H1 (cell line): ENCODE measurements around the gene LLGL1.

Source experiments
- ASH2L ChIP-seq: fragments of 200-600, 300-600 bp; sonication (generic); IDR thresholded peaks from one replicate; pipeline ENCODE4 v1.7.1; 2017; ENCODE audit warnings: low read length
- ATF2 ChIP-seq: IDR thresholded peaks from 2 replicates; pipeline ENCODE4 v1.6.1; 2012; ENCODE audit warnings: low read length, inconsistent platforms
- BRCA1 ChIP-seq: IDR thresholded peaks from 2 replicates; pipeline ENCODE4 v1.6.1; 2012; ENCODE audit warnings: low read depth, low read length, improper control_type of control experiment
- CHD2 ChIP-seq: IDR thresholded peaks from 2 replicates; pipeline ENCODE4 v1.6.1; 2012; ENCODE audit warnings: low read length, improper control_type of control experiment
- CTCF ChIP-seq, 3 experiments: IDR thresholded peaks; 1 replicate in 2 of 3; 2 replicates in 1 of 3; pipeline versions ENCODE4 v1.5.1 to v1.6.1; 2011; ENCODE audit warnings: low read length in 3 of 3, mild to moderate bottlenecking in 3 of 3, inconsistent platforms in 2 of 3, low read depth in 1 of 3, moderate library complexity in 1 of 3; ENCODE audit not compliant: insufficient read depth in 1 of 3; ENCODE audit errors: control extremely low read depth in 1 of 3
- EP300 ChIP-seq, 2 experiments: IDR thresholded peaks; 1 replicate in 1 of 2; 2 replicates in 1 of 2; pipeline ENCODE4 v1.6.1; 2011 to 2012; ENCODE audit warnings: low read depth in 2 of 2, low read length in 2 of 2, mild to moderate bottlenecking in 2 of 2, borderline replicate concordance in 1 of 2, inconsistent platforms in 1 of 2, moderate library complexity in 1 of 2
- EZH2 ChIP-seq: fragments of 200-600 bp; sonication (generic); IDR thresholded peaks from 2 replicates; pipeline ENCODE4 v1.7.1; 2012; ENCODE audit warnings: low read depth, mild to moderate bottlenecking, moderate library complexity, low read length, inconsistent platforms; ENCODE audit not compliant: severe bottlenecking
- MAFK ChIP-seq: IDR thresholded peaks from 2 replicates; pipeline ENCODE4 v1.6.1; 2012; ENCODE audit warnings: low read depth, mild to moderate bottlenecking, improper control_type of control experiment, low read length
- MAX ChIP-seq: IDR thresholded peaks from 2 replicates; pipeline ENCODE4 v1.6.1; 2012; ENCODE audit warnings: inconsistent platforms
- POLR2A ChIP-seq, 2 experiments: IDR thresholded peaks; 1 replicate in 1 of 2; 2 replicates in 1 of 2; pipeline ENCODE4 v1.6.1; 2011; ENCODE audit warnings: low read depth in 2 of 2, low read length in 2 of 2, mild to moderate bottlenecking in 2 of 2; ENCODE audit errors: control extremely low read depth in 1 of 2
- POLR2AphosphoS5 ChIP-seq: IDR thresholded peaks from 2 replicates; pipeline ENCODE4 v1.6.1; 2011; ENCODE audit warnings: low read depth, low read length
- RBBP5 ChIP-seq: IDR thresholded peaks from 2 replicates; pipeline ENCODE4 v1.7.1; 2012; ENCODE audit warnings: low read depth, mild to moderate bottlenecking, inconsistent platforms, low read length, moderate library complexity, borderline replicate concordance
- SIN3A ChIP-seq, 2 experiments: IDR thresholded peaks in 1 of 2; conservative IDR thresholded peaks in 1 of 2; 2 replicates each; pipeline ENCODE4 v1.6.1; 2011 to 2012; ENCODE audit warnings: low read length in 2 of 2, improper control_type of control experiment in 1 of 2, low read depth in 1 of 2, mild to moderate bottlenecking in 1 of 2
- TAF1 ChIP-seq: IDR thresholded peaks from 2 replicates; pipeline ENCODE4 v1.6.1; 2011; ENCODE audit warnings: mild to moderate bottlenecking, low read depth, low read length

GRCh38 chr17:18245038-18245776 lies 19.8 kb downstream of the LLGL1 start:
- no peak for TF ChIP-seq RBBP5
- no peak for TF ChIP-seq CTCF (IDR thresholded peaks at IDR 0.05; ENCODE audit: control extremely low read depth in 1 of 3, insufficient read depth in 1 of 3, low read depth in 1 of 3, low read length in 3 of 3)
- no peak for TF ChIP-seq EP300 (IDR thresholded peaks at IDR 0.05; ENCODE audit: borderline replicate concordance in 1 of 2, low read depth in 2 of 2, low read length in 2 of 2)
- no peak for TF ChIP-seq TAF1
- TF ChIP-seq POLR2A (IDR thresholded peaks at IDR 0.05; ENCODE audit: control extremely low read depth in 1 of 2, low read depth in 2 of 2, low read length in 2 of 2): no peak; a peak in 2 of 3 replicates
- TF ChIP-seq EZH2: no peak
- no peak for TF ChIP-seq MAFK
- no peak for TF ChIP-seq CHD2
- TF ChIP-seq ASH2L: no peak
- no peak for TF ChIP-seq MAX
- TF ChIP-seq BRCA1: no peak
- no peak for TF ChIP-seq SIN3A (conservative IDR thresholded peaks at IDR 0.05 in 1 of 2, IDR thresholded peaks at IDR 0.05 in 1 of 2; ENCODE audit: low read depth in 1 of 2, low read length in 2 of 2)
- TF ChIP-seq ATF2: no peak
- no peak; the same call in none of the 2 replicates for TF ChIP-seq POLR2AphosphoS5
